Stimulated activated CD8-positive, alpha-beta memory T cell treated with anti-CD3 and anti-CD28 coated beads, Interleukin-4, amount 100 ng/mL, for 1 hour (primary cell): ENCODE data around the gene TMEM203.
"Not testable (repeated sequence)": the region's sequence is repeated elsewhere in the genome, so short reads cannot be mapped to it uniquely, and the experiment has no call there.

ENCODE experiments used
- DNase-seq, 2 donors: peaks; one replicate each; pipeline ENCODE4 v3.0.0-alpha.2; 2020; ENCODE audit warnings: low read depth in 2 of 2, low spot score in 1 of 2

TMEM203 gene

DNA sequence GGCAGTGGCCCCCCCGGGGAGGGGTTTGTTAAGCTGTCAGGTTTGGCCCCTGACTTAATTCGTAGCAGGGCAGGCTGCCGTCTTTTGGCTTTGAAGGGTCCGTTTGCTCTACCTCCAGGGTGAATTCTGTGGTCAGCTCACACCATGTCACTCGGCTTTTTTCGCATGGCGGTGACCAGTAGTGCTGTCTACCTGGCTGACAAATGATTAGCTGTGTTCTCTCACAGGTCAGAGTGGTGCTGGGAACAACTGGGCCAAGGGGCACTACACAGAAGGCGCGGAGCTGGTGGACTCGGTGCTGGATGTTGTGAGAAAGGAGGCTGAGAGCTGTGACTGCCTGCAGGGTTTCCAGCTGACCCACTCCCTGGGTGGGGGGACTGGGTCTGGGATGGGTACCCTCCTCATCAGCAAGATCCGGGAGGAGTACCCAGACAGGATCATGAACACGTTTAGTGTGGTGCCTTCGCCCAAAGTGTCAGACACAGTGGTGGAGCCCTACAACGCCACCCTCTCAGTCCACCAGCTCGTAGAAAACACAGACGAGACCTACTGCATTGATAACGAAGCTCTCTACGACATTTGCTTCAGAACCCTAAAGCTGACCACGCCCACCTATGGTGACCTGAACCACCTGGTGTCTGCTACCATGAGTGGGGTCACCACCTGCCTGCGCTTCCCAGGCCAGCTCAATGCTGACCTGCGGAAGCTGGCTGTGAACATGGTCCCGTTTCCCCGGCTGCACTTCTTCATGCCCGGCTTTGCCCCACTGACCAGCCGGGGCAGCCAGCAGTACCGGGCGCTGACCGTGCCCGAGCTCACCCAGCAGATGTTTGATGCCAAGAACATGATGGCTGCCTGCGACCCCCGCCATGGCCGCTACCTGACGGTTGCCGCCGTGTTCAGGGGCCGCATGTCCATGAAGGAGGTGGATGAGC is 37.1 kb upstream of the TMEM203 start:
- no peak for DNase-seq

DNA sequence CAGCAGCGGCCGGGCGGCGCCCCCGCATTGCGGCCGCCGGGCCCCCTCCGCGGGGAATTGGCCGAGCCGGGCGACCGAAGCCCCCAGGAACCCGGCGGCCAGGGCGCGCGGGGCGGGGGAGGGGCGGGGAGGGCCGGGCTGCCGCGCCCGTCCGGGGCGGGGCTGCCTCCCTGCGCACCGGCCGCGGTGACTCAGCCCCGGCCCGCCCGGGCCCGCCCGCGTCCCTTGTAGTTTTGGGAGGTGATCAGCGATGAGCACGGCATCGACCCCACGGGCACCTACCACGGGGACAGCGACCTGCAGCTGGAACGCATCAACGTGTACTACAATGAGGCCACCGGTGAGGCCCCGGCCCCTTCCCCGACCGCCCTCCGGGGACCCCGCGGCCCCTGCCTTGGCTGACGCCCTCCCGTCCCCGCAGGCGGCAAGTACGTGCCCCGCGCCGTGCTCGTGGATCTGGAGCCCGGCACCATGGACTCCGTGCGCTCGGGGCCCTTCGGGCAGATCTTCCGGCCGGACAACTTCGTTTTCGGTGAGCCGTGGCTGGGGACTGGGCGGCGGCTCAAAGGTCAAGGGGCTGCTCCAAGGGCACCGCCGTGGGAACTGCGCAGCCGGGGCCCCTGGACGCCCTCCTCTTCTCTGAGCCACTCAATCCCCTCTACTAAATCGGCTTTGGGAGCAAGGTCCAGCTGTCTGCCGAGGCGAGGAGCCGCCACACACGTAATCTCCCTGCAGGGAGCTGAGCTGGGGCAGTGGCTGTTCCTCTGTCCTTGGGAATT is 36.2 kb upstream of the TMEM203 start:
- DNase-seq, result peak in 1 of 2 donors; percentile 57

DNA sequence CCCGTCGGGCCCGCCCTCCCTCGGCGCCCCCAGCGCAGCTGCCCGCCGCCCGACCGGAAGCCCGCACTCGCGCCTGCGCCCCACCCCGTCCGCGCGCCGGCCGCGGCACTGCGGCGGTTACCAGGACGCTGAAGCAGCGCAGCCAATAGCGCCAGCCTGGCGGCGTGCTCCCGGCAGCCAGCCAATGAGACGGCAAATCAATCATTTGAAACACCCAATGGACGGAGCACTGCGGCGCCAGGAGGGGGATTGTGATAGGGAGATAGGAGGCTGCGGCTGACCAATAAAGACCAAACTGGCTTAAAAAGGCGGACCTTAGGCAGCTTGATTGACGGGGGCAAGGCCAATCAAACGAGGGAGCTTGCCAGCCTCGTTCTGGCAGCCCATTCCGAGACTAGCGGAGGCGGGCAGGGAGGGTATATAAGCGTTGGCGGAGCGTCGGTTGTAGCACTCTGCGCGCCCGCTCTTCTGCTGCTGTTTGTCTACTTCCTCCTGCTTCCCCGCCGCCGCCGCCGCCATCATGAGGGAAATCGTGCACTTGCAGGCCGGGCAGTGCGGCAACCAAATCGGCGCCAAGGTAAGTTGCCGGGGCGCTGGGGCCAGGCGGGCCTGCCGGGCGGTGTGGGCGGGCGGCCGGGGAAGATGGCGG is 35.5 kb upstream of the TMEM203 start, which contains the start of gene TUBB4B:
Gene TUBB4B (plus strand): TSS at position 447 of the 649 bp plus-strand sequence. CDS start 74 bp downstream, at position 521.
- peak; percentile 94 to 95 for DNase-seq

DNA sequence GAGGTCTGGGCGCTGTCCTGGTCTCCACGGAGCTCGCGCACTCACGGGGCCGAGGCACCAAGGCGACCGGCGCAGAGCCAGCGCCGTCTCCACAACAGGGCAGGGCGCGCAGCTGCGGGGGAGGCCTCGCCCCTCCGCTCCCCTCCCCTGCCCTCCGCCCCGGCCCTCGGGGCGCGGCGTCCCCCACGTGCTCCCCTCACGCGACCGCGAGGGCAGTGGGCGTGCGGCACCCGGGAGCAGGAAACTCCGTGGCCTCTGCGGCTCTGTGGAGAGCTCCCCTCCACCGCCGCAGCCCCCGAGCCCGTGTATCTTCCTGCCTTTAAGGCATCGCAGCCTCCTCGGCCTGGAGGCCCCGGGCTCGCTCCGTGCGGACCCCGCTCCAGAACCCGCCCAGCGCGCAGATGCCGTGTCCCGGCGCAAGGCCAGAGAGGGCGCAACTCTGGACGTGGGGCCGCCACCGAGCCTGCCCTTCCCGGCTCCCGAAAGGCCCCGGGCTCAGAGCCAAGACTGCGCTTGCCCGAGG is 34.9 kb upstream of the TMEM203 start:
- peak in 1 of 2 donors; percentile 33 for DNase-seq

DNA sequence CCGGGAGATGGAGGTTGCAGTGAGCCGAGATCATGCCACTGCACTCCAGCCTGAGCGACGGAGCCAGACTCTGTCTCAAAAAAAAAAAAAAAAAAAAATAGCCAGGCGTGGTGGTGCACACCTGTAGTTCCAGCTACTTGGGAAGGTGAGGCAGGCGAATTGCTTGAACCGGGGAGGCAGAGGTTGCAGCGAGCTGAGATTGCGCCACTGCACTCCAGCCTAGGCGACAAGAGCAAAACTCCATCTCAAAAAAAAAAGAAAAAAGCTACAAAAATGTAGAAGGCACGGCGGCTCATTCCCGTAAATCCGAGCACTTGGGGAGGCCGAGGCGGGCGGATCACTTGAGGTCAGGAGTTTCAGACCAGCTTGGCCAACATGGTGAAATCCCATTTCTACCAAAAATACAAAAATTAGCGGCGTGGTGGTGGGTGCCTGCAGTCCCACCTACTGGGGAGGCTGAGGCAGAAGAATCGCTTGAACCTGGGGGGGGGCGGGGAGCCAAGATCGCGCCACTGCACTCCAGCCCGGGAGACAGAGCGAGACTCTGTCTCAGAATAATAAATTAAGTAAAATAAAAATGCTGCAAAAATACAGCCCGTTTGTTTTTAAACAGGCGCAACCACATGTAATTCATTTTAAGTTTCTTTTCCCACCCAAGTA is 34.2 kb upstream of the TMEM203 start:
- not testable (repeated sequence) for DNase-seq

DNA sequence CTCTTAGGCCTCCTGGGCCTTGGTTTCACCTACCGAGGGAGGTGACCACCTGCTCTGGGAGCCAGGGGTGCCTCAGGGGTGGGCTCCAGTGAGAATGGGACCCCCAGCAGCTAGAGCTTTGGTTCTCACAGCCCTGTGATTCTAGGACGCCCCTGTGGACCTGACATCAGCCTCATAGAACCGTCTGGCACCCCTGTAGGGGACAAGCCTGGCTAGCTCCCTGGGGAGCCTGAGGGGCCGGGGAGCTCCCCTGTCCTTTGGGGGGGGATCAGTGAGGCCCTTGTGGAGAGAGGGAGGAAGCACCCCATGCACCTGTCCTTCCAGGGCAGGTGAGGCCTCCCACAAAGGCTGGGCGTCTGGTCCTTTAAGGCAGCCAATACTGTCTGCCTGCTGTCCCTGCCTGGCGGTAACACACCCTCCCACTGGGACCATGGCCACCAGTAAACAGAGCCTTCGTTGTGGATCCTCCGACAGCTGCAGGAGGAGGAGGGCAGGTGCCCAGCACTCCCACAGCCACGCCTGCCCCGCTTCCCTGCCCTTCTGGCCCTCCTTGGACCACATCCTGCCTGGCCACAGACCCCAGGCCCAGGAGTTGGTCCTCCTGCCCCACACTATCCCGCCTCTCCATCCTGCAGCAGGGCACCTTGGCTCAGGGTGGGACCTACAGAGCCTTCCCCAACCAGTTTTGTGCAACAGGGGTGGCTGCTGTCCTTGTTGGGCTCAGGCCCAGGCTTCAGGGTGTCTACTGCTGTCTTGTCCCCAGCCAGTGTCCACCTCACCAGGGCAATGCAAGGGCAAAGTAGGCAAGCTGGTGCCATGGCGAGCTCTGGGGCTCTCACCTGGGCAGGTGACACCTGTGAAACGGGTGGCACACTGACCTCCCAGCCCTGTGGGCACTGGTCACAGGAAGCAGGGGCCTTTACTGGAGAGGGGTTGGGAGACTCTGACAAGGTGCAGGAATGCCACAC is 32.6 kb upstream of the TMEM203 start:
- DNase-seq, result no peak

DNA sequence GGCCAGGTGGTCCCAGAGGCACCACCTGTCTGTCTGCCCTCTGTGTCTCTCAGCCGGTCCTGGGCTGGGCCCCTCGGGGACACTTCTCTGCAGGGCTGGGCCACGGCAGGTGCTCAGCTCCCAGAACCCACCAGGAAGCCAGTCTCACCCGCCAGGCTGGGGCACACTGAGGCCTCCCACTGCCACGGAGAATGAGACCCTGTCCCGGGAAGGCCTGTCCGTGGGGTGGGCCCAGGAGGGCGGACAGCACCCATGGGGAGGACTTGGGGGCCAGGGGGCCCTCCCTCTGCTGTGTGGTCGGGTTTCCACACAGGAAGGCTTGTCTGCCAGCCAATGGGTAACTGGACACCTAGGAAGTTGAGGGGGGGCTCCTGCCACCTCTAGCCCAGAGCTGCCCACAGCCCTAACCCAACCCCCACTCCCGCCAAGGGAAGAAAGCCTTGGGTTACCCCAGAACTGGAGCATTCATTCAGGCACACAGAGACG is 31.5 kb upstream of the TMEM203 start:
- no peak for DNase-seq

DNA sequence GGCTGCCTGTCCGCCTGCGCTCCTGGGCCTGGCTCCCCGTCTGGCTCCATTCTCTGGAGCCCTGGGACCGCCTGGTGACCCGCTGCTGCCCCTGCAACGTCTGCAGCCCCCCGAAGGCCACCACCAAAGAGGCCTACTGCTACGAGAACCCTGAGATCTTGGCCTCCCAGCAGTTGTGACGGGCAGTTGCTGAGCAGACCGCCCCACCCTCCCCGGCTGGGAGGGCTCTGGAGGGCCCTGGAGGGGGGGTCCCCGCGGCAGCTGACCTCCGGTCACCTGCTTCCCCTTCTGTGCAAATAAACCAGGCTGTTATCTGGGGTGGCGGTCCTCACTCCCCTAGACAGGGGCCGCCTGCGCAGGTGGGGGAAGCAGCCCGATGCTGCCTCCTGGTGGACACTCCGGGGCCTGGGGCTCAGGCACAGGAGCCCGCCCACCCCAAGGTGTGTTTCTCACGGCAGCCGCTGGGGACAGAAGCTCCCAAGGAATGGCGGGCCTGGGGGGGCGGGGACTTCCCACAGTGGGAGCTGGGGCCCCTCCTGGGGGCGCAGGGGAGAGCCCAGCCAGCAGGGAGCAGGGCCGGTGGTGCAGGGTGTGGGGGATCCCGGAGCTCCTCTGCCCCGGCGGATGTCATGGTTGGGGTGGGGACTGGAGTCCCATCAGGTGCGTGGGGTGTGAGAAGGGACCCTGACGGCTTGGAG is 30.9 kb upstream of the TMEM203 start:
- peak; percentile 70 to 85 for DNase-seq

DNA sequence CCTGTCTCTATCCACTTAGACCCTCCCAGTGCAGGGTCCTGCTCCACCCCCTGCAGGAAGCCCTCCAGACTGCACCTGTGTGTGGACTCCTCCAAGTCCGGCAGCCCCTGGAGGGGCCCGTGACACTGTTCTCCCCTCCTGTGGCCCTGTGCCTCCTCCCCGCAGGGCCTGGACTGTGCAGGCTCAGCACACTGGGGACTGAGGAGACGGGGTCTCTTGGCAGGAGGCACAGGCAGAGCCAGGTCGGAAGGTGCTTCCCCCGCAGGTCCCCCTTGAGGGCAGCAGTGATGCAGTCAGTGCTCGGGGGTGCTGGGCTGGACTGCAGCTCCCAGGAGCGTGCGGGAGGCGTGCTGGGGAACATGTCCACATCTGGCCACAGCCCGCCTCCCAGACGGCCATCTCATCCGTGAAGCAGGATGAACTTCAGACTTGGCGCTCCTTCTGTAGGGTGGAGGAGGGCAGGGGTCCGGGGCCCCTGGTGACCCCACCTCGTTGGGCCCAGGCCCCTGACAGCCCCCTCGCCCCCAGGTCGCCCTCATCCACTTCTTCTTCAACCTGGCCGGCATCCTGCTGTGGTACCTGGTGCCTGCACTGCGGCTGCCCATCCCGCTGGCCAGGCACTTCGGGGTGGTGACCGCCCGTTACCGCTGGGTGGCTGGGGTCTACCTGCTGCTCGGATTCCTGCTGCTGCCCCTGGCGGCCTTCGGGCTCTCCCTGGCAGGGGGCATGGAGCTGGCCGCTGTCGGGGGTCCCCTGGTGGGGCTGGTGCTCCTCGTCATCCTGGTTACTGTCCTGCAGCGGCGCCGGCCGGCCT is 30.2 kb upstream of the TMEM203 start:
- no peak for DNase-seq

DNA sequence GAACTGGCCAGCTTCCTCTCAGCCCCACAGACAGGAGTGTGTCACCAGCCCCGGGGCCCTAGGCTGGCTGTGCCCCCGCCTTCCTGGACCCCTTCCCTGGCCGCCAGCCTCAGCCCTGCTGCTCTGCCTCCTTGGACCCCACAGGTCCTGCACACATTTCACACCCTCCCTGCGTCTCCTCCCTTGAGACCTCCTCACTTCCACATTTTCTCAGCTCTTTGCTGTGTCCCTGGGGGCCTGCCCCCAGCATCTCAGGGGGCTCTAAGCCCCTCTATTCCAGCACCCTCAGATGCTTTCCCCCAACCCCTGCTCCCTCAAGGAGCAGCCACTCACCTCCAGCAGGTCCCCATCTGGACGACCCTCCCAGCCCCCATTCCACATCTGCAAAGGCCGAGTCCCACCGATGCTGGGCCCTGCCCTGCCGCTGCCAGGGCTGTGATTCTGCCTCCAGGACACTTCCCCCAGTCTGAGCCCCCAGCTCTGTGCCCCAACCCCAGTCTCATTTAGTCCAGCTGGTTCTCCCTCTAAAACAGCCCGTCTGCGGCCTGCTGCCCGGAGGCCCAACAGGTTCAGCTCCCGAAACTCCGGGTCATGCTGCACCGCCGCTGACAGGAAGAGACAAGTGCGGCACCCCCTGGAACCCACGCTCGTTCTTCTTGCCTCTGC is 29.4 kb upstream of the TMEM203 start:
- no peak for DNase-seq

DNA sequence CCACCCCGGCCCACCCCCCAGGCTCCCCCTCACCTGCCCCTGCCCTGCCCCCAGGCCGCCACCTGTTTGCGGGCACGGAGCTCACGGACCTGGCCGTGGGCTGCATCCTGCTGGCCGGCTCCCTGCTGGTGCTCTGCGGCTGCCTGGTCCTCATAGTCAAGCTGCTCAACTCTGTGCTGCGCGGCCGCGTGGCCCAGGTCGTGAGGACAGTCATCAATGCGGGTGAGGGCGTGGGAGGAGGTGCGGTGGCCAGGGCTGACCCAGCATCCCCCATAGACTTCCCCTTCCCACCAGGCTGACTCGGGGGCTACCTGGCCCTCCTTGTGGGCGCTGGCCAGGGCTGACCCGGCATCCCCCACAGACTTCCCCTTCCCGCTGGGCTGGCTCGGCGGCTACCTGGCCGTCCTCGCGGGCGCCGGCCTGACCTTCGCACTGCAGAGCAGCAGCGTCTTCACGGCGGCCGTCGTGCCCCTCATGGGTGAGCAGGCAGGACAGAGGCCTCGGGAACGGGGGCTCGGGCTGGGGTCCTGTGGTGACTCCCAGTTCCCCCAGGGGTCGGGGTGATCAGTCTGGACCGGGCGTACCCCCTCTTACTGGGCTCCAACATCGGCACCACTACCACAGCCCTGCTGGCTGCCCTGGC is 28.7 kb upstream of the TMEM203 start:
- no peak for DNase-seq

DNA sequence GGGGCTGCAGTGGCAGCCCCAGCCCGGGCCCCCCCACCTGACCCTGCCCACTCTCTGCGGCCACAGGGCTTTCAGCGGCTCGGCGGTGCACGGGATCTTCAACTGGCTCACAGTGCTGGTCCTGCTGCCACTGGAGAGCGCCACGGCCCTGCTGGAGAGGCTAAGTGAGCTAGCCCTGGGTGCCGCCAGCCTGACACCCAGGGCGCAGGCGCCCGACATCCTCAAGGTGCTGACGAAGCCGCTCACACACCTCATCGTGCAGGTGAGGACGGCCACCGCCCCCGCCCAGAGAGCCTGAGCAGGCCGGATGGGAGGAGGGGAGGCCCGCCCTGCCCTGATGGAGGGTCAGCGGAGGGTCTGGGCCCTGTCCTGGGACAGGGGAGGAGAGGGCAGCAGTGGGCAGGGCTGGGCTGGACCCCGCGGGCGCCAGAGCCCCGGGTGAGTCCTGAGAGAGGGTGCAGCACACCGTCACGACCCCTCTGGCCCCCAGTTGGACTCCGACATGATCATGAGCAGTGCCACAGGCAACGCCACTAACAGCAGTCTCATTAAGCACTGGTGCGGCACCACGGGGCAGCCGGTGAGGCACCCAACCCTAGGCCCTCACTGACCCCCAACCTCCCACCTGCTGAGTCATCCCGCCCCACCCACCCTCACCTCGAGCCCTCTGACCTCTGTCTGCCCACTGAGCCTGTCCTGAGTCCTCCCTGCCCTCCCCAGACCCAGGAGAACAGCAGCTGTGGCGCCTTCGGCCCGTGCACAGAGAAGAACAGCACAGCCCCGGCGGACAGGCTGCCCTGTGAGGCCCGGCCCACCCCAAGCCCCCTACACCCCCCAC is 27.9 kb upstream of the TMEM203 start:
- DNase-seq, result no peak

DNA sequence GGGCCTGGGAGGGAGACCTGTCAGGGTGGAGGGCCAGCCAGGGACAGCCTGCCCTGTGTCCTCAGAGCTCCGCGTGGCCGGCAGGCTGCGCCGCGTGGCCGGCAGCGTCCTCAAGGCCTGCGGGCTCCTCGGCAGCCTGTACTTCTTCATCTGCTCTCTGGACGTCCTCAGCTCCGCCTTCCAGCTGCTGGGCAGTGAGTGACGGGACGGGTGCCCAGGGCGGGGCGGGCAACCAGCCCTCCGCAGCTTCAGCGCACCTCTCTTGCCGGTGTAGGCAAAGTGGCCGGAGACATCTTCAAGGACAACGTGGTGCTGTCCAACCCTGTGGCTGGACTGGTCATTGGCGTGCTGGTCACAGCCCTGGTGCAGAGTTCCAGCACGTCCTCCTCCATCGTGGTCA is 27.1 kb upstream of the TMEM203 start:
- DNase-seq, result no peak

DNA sequence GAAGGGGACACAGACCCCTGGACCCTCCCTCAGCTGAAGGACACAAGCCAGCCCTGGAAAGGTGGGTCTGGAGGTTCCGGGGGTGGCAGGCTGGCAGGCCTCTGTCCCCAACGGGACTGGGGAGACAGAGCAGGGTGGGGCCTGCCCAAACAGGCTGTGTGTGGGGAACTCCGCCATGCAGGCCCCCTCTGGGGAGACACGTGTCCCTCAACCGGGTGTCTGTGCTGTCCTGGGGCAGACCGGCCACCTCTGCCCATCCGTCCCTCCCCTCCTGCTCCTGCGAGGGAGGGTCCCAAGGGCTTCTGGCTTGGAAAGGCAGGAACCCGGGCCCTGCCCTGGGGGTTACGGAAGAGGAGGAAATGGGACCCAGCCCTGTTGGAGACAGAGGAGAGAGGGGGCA is 26.7 kb upstream of the TMEM203 start:
- DNase-seq, result no peak

DNA sequence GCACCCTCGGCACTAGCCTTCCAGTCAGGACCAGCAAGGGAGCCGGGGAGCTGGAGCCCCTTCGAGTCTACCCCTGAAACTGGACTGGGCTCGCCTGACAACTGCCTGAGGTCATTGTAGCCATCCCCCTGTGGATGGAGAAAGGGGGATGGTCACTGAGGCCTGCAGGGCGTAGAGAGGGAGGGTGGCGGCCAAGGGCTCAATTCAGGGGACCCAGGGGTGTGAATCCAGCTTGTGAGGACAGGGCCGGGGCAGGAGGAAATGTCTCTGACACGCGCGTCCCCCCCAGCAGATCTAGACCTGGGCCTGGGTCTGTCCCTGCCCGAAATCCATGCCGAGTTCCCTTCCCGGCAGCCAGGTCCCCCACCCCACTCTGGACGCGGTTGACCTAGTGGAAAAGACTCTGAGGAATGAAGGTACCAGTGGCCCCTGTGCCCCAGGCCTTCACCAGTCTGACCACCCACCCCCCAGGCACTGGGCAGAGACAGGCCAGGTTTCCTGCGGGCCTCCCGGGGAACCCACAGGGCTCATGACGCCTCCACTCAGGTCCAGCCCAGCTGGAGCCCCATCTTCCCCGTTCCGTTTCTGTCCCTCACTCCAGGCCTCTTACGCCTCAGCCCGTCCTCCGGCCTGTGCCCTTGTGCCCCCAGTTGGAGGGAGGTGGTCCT is 26.1 kb upstream of the TMEM203 start:
- DNase-seq, result no peak
